SK-N-SH treated with all-trans-retinoic acid at 6 μM for 48 hours (cell line): Measurements from ENCODE around the gene RPGRIP1L.

Experiments
- BACH2 ChIP-seq: fragments of 250-450 bp; sonication (Bioruptor Pico); IDR thresholded peaks from 2 replicates; pipeline ENCODE4 v1.9.0; 2021; ENCODE audit warnings: mild to moderate bottlenecking, borderline replicate concordance
- CREB5 ChIP-seq: fragments of 250-450 bp; sonication (Bioruptor Pico); IDR thresholded peaks from 2 replicates; pipeline ENCODE4 v1.5.1; 2020; ENCODE audit warnings: low read depth, mild to moderate bottlenecking, moderate library complexity
- CSRNP3 ChIP-seq: fragments of 250-450 bp; sonication (Bioruptor Pico); IDR thresholded peaks from 2 replicates; pipeline ENCODE4 v1.5.1; 2021; ENCODE audit warnings: mild to moderate bottlenecking, moderate library complexity
- OSR1 ChIP-seq: fragments of 250-450 bp; sonication (Bioruptor Pico); IDR thresholded peaks from 2 replicates; pipeline ENCODE4 v1.8.0; 2022; ENCODE audit warnings: moderate library complexity, mild to moderate bottlenecking, inconsistent platforms
- POU6F1 ChIP-seq: fragments of 250-450 bp; sonication (Bioruptor Pico); IDR thresholded peaks from 2 replicates; pipeline ENCODE4 v1.8.0; 2021; ENCODE audit warnings: low read depth, mild to moderate bottlenecking, moderate library complexity, borderline replicate concordance
- PPARA ChIP-seq: fragments of 250-450 bp; sonication (Bioruptor Pico); IDR thresholded peaks from 2 replicates; pipeline ENCODE4 v1.5.0; 2020; ENCODE audit warnings: mild to moderate bottlenecking, borderline replicate concordance
- RARB ChIP-seq: fragments of 250-450 bp; sonication (Bioruptor Pico); IDR thresholded peaks from 2 replicates; pipeline ENCODE4 v1.8.0; 2021; ENCODE audit warnings: mild to moderate bottlenecking, moderate library complexity
- SNAI2 ChIP-seq: fragments of 250-450 bp; sonication (Bioruptor Pico); IDR thresholded peaks from 2 replicates; pipeline ENCODE4 v1.5.0; 2020; ENCODE audit warnings: mild to moderate bottlenecking, moderate library complexity
- ZFP3 ChIP-seq: fragments of 250-450 bp; sonication (Bioruptor Pico); IDR thresholded peaks from 2 replicates; pipeline ENCODE4 v1.5.0; 2020; ENCODE audit warnings: mild to moderate bottlenecking, moderate library complexity
- ZFP30 ChIP-seq: fragments of 450-650 bp; formaldehyde crosslinking; IDR thresholded peaks from 2 replicates; pipeline ENCODE4 v1.5.0; 2022; ENCODE audit warnings: mild to moderate bottlenecking, moderate library complexity
- ZNF565 ChIP-seq: fragments of 450-650 bp; formaldehyde crosslinking; conservative IDR thresholded peaks from 2 replicates; pipeline ENCODE4 v1.5.0; 2020; ENCODE audit warnings: low read depth, mild to moderate bottlenecking, moderate library complexity
- ZNF70 ChIP-seq: fragments of 450-650 bp; formaldehyde crosslinking; IDR thresholded peaks from 2 replicates; pipeline ENCODE4 v1.5.0; 2020; ENCODE audit warnings: mild to moderate bottlenecking, moderate library complexity
- ZNF8 ChIP-seq: fragments of 450-650 bp; formaldehyde crosslinking; IDR thresholded peaks from 2 replicates; pipeline ENCODE4 v1.5.0; 2020; ENCODE audit warnings: mild to moderate bottlenecking, moderate library complexity

DNA sequence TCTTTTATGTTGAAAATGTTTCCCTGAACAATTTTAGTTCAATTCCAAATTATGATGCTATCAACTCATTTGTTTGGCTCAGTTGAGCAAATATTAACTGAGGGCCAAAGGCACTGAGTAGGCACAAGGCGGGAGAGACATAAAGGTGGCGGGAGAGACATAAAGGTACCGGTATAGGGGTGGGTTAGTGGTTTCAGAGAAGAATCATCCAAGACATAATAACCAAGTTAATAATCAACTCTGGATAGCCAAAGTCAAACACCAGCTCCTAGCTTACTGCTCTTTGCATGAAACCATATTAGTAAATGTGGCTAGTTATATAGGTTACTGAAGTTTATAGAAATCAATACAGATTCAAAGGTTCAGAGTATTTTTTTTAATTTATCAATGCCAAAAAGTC, 91.7 kb downstream of the RPGRIP1L start:
- TF ChIP-seq SNAI2 (CRISPR knock-in tag), result no peak
- no peak for TF ChIP-seq BACH2 (CRISPR knock-in tag)
- no peak for TF ChIP-seq PPARA (CRISPR knock-in tag)
- TF ChIP-seq ZNF8, result no peak
- TF ChIP-seq CSRNP3 (CRISPR knock-in tag), result no peak
- no peak for TF ChIP-seq RARB (CRISPR knock-in tag)
- no peak for TF ChIP-seq ZNF70 (CRISPR knock-in tag)
- no peak for TF ChIP-seq POU6F1 (CRISPR knock-in tag)
- no peak for TF ChIP-seq OSR1
- TF ChIP-seq ZNF565 (CRISPR knock-in tag), result no peak
- no peak for TF ChIP-seq CREB5 (CRISPR knock-in tag)
- no peak for TF ChIP-seq ZFP3 (CRISPR knock-in tag)
- no peak for TF ChIP-seq ZFP30 (CRISPR knock-in tag)
